K562 (cell line): Measurements from ENCODE around the gene ZC3H6. TPM values are rescaled to one million over a fixed set of nuclear protein-coding genes. Genes with fewer than 3 reads are reported as not detected.
A peak's percentile ranks its signal among the peaks of the same experiment; 100 is the strongest.

Experiments used
- ATAC-seq: fragments of 200-7000 bp; cut with Tn5 transposase; 3 replicates; pipeline ENCODE4 v1.9.1; 2020; ENCODE audit warnings: moderate library complexity
- BruUV-seq: library from RNA; stranded (reverse); fragments of 400-500 nt; replicated peaks from 2 replicates; lab custom pipeline; 2021; lab: Mats Ljungman, UMichigan
- CTCF ChIA-PET: fragments of 300-600 bp; formaldehyde crosslinking; extraction: SDS; loops from one replicate; lab custom pipeline; 2021; ENCODE audit warnings: low intra/inter-chr PET ratio; lab: Yijun Ruan, JAX
- POLR2A ChIA-PET: fragments of 300-600, 350-650 bp; sonication (Branson Sonifier 250); formaldehyde crosslinking; extraction: SDS; loops from one replicate; lab custom pipeline; 2021; ENCODE audit warnings: antibody characterized with exemption, inconsistent platforms; lab: Yijun Ruan, JAX
- DNase-seq, 4 experiments: peaks; one replicate each; pipeline versions ENCODE4 v3.0.0 to v3.0.0-alpha.2; 2011 to 2018; ENCODE audit warnings: low spot score in 3 of 4, mixed read lengths in 3 of 4; ENCODE audit errors: extremely low read depth in 1 of 4
- FAIRE-seq: peaks from 2 replicates; lab custom pipeline; 2011; peaks lifted over from hg19 to GRCh38; lab: Jason Lieb, UNC
- H2AFZ ChIP-seq: 2 replicates; pipeline ENCODE4 v1.6.0; 2011; ENCODE audit warnings: low read depth, low read length, control low read depth, inconsistent platforms
- H3K27ac ChIP-seq: fragments of 200-600 bp; 3 replicates; pipeline ENCODE4 v1.8.0; 2011; ENCODE audit warnings: low read depth, mild to moderate bottlenecking, control low read depth, inconsistent platforms, low read length, moderate library complexity, mixed read lengths; ENCODE audit errors: extremely low read depth
- H3K27me3 ChIP-seq, 2 experiments: fragments of 300-600 bp in 1 of 2; 2 replicates in 1 of 2; 3 replicates in 1 of 2; pipeline versions ENCODE4 v1.6.0 to v1.8.0; 2011; ENCODE audit warnings: inconsistent platforms in 2 of 2, low read length in 2 of 2, mild to moderate bottlenecking in 1 of 2, mixed read lengths in 1 of 2, moderate library complexity in 1 of 2; ENCODE audit not compliant: control insufficient read depth in 2 of 2, insufficient read depth in 2 of 2
- H3K36me3 ChIP-seq: fragments of 300-600 bp; 3 replicates; pipeline ENCODE4 v1.8.0; 2011; ENCODE audit warnings: mild to moderate bottlenecking, low read length, inconsistent platforms; ENCODE audit not compliant: control insufficient read depth, insufficient read depth
- H3K4me1 ChIP-seq, 2 experiments: fragments of 200-600 bp in 1 of 2; replicated peaks in 1 of 2; 2 replicates in 1 of 2; 3 replicates in 1 of 2; pipeline versions ENCODE4 v1.5.1 to v1.8.0; 2011; ENCODE audit warnings: inconsistent platforms in 2 of 2, low read length in 2 of 2, mild to moderate bottlenecking in 1 of 2, mixed read lengths in 1 of 2, moderate library complexity in 1 of 2; ENCODE audit not compliant: control insufficient read depth in 2 of 2, insufficient read depth in 2 of 2
- H3K4me2 ChIP-seq: 2 replicates; pipeline ENCODE4 v1.6.1; 2011; ENCODE audit warnings: low read length, control low read depth, inconsistent platforms, mixed read lengths; ENCODE audit not compliant: insufficient read depth
- H3K4me3 ChIP-seq: fragments of 200-600 bp; sonication (generic), shearing (Covaris generic); 2 replicates; pipeline ENCODE4 v1.5.1; 2016; ENCODE audit warnings: control low read depth, inconsistent platforms
- H3K79me2 ChIP-seq: fragments of 200-600 bp; 3 replicates; pipeline ENCODE4 v1.8.0; 2011; ENCODE audit warnings: low read length, inconsistent platforms; ENCODE audit not compliant: control insufficient read depth, insufficient read depth
- H3K9ac ChIP-seq, 2 experiments: 2 replicates each; pipeline versions ENCODE4 v1.6.0 to v1.6.1; 2011; ENCODE audit warnings: low read depth in 2 of 2, low read length in 2 of 2, control low read depth in 1 of 2, inconsistent platforms in 1 of 2, mild to moderate bottlenecking in 1 of 2, mixed read lengths in 1 of 2; ENCODE audit not compliant: insufficient read depth in 1 of 2
- H3K9me1 ChIP-seq: one replicate; pipeline ENCODE4 v1.6.0; 2011; ENCODE audit warnings: inconsistent platforms, mild to moderate bottlenecking, low read length, moderate library complexity; ENCODE audit not compliant: control insufficient read depth, insufficient read depth
- H3K9me3 ChIP-seq: replicated peaks from 2 replicates; pipeline ENCODE4 v1.5.1; 2011; ENCODE audit warnings: low read depth, low read length, inconsistent platforms; ENCODE audit not compliant: control insufficient read depth, insufficient read depth
- H4K20me1 ChIP-seq: replicated peaks from 2 replicates; pipeline ENCODE4 v1.6.1; 2011; ENCODE audit warnings: low read length, inconsistent platforms, mixed read lengths; ENCODE audit not compliant: control insufficient read depth, insufficient read depth
- SMARCE1 ChIP-seq: fragments of 450-650 bp; IDR thresholded peaks from 2 replicates; pipeline ENCODE4 v1.7.1; 2016; ENCODE audit warnings: mild to moderate bottlenecking
- ZNF316 ChIP-seq: fragments of 450-650 bp; IDR thresholded peaks from 2 replicates; pipeline ENCODE4 v1.6.1; 2016
- ZNF398 ChIP-seq: fragments of 250-450 bp; sonication (Bioruptor Pico); IDR thresholded peaks from 2 replicates; pipeline ENCODE4 v1.8.0; 2021; ENCODE audit warnings: moderate library complexity, mild to moderate bottlenecking, inconsistent platforms
- WGBS: fragments of 100-300 bp; shearing (Covaris generic); methylation state at CpG from one replicate; pipeline ENCODE4 v1.1.6; 2016; ENCODE audit warnings: low coverage, mixed read lengths; ENCODE audit not compliant: insufficient coverage; ENCODE audit errors: missing lambda C conversion rate; 5-methylcytosine and 5-hydroxymethylcytosine counted together
- in situ Hi-C: fragments of 300-500 bp; cut with MboI; formaldehyde crosslinking; loops from 4 replicates; pipeline ENCODE4 v1.15.0; 2018; ENCODE audit warnings: inconsistent platforms, mixed read lengths
- intact Hi-C: fragments of 100-400 bp; cut with micrococcal nuclease; formaldehyde crosslinking; loops from 2 replicates; pipeline ENCODE4 v1.14.2; 2022
- polyA plus RNA-seq, 8 experiments: library from polyadenylated mRNA; depleted of rRNA in 4 of 8; stranded (reverse) in 5 of 8; unstranded in 3 of 8; fragments of >200 nt; fragmentation: Nextera tagmentation in 2 of 8; fragmentation: Illumina TruSeq in 1 of 8; extraction: Ambion mirVana in 2 of 8; extraction: Trizol in 1 of 8; gene quantifications; 2 replicates each; pipeline versions ENCODE4 v1.2.1 to v1.2.3, GENCODE V29; 2011 to 2014; ENCODE audit warnings: inconsistent platforms in 1 of 8, missing spikeins in 1 of 8
- total RNA-seq, 7 experiments: library from RNA; depleted of rRNA in 6 of 7; stranded (reverse); fragments of >200 nt in 6 of 7; fragmentation: Illumina TruSeq in 2 of 7; extraction: Trizol in 2 of 7; gene quantifications; 2 replicates each; pipeline versions ENCODE4 v1.2.1 to v1.2.3, GENCODE V29; 2011 to 2021; ENCODE audit warnings: low replicate concordance in 1 of 7

The ZC3H6 gene
- total and polyA plus RNA-seq, 9 of the 15 experiments (the other 6 are each of a cell fraction or from before 2014, with no cell fraction given): 0.45 to 1.9 (median 1.5) TPM

- no peaks in the 10 kb centered on the region for H3K27me3 ChIP-seq
- no peaks in the 10 kb centered on the region for H3K9me3 ChIP-seq
- in situ Hi-C loops: no loop called here
- H4K20me1 ChIP-seq: no peaks in the 10 kb centered on the region
- H3K36me3 ChIP-seq: no peaks in the 10 kb centered on the region
- POLR2A ChIA-PET: no interaction called here
- no peak for TF ChIP-seq SMARCE1
- no peaks in the 10 kb centered on the region for H3K9me1 ChIP-seq
- ATAC-seq (no peak; the same call in 2 of the 3 replicates), FAIRE-seq (no peak), DNase-seq (no peak)
- WGBS: 38% methylated on average over 2 of the region's 2 CpGs
- intact Hi-C loops: no loop called here
- no peak overlapping the region for H3K4me2 ChIP-seq
- no peak overlapping the region for H3K27ac ChIP-seq
- H3K79me2 ChIP-seq: no peaks in the 10 kb centered on the region
- no peak overlapping the region for H3K4me3 ChIP-seq
- H3K9ac ChIP-seq: no peak overlapping the region
- no peak overlapping the region for H2AFZ ChIP-seq
- BruUV-seq: no TSS peak
- CTCF ChIA-PET: no interaction called here
- peaks cover 0 to 6% of the 10 kb centered on the region in 2 experiments; a peak in 1 of 5 replicates for H3K4me1 ChIP-seq
Observed at GRCh38 chr2:112304298-112304941, 29.0 kb downstream of the ZC3H6 start.

GRCh38 chr2:112305132-112305531 lies 29.7 kb downstream of the ZC3H6 start:
- intact Hi-C loops: no loop called here
- TF ChIP-seq ZNF398 (CRISPR knock-in tag) (no peak), ZNF316 (peak; percentile 14; the same call in 1 of the 2 replicates)
- ChIA-PET POLR2A (no interaction called here), CTCF (no interaction called here)
- H2AFZ ChIP-seq: no peak overlapping the region
- no peaks in the 10 kb centered on the region for H4K20me1 ChIP-seq
- no peak overlapping the region for H3K27ac ChIP-seq
- H3K9me1 ChIP-seq: no peaks in the 10 kb centered on the region
- WGBS: 93% methylated on average over 1 of the region's 1 CpG
- no peak overlapping the region for H3K4me2 ChIP-seq
- no peak for DNase-seq
- H3K79me2 ChIP-seq: no peaks in the 10 kb centered on the region
- ATAC-seq: no peak
- no peak for FAIRE-seq
- H3K9me3 ChIP-seq: no peaks in the 10 kb centered on the region
- H3K27me3 ChIP-seq: no peaks in the 10 kb centered on the region
- H3K36me3 ChIP-seq: no peaks in the 10 kb centered on the region
- in situ Hi-C loops: no loop called here
- BruUV-seq: no TSS peak
- H3K4me1 ChIP-seq: peaks cover 0 to 6% of the 10 kb centered on the region in 2 experiments; a peak in 1 of 5 replicates
- H3K9ac ChIP-seq: no peak overlapping the region
- H3K4me3 ChIP-seq: no peak overlapping the region
